Measurements from ENCODE around the gene COL16A1.

The COL16A1 gene

DNA sequence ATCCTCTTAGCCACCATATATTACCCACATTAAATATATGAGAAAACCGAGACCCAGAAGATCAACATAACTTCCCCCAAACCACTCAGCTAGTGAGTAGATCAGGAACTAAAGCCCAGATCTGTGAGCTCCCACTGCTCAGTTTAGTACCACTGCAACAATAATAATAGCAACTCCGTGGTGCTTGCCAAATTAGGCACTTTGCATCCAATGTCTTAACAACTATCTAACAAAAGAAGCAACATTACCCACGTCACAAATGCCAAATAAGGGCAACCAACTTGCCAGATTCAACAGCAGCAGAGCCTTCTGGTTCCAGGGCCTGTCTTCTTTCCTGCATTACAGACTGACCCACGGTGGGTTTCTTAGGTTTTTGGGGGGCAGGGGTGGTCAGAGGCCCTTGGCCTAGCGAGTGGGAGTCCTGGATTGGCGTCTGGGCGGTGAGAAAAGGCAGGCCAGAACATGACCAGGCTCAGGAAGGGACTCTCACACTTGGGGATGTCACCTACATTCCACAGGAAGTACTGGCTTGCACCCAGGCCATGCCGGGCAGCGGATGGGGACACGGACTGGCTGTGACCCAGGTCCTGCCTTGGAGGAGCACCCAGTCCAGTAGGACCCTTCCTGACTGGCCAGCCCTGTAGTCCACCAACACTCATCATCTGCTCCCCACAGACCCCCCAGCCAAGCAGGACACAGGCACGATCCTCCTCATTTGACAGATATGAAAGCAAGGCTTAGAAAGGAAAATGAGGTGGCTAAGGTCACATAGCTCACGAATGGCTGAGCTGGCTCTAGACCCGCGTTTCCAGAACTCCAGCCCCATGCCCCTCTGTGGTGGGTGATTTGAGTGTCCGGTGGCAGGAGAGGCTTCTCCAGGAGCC is 81.7 kb downstream of the COL16A1 start:
- no peak for DNase-seq

DNA sequence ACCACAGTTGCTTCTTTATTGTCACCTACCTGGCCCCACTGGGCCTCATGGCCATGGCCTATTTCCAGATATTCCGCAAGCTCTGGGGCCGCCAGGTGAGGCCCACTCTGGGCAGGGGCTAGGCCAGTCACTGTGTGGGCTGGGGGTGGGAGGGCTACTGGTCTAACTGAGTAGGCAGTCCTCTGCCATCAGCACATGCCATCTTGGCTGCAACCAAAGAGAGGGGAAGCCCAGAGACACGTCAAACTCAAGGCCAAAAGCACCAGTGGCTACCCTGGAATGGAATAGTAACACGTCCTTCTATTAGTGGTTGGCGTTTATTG is 82.4 kb downstream of the COL16A1 start:
- no peak for DNase-seq

DNA sequence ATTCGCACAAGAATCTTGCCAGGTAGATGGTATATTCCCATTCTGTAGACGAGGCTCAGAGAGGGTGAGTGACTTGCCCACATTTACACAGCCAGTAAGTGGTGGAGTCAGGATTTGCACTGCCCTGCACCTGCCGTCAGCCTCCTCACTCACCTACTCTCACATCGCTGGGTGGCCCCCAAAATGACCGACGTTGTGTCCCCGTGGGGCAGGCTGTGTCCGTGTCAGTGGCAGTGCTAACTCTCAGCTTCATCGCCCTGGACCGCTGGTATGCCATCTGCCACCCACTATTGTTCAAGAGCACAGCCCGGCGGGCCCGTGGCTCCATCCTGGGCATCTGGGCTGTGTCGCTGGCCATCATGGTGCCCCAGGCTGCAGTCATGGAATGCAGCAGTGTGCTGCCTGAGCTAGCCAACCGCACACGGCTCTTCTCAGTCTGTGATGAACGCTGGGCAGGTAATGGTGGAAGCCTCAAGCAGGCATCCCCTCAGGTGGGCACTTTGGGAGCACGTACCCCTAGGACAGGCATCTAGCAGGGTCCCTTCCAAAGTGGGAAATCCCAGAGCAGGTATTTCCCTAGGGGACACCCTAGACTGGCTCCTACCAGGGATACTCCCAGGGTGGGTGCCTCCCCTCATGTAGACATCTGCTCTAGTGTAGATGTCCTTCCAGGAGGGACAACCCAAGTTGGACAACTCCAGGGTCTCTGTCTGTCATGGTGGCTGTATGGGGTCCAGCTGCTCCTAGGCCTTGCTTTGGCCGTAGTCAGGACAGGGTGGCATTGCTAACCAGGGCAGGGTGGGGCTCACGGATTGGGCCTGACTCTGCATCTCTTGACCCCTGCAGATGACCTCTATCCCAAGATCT is 83.0 kb downstream of the COL16A1 start:
- no peak for DNase-seq

DNA sequence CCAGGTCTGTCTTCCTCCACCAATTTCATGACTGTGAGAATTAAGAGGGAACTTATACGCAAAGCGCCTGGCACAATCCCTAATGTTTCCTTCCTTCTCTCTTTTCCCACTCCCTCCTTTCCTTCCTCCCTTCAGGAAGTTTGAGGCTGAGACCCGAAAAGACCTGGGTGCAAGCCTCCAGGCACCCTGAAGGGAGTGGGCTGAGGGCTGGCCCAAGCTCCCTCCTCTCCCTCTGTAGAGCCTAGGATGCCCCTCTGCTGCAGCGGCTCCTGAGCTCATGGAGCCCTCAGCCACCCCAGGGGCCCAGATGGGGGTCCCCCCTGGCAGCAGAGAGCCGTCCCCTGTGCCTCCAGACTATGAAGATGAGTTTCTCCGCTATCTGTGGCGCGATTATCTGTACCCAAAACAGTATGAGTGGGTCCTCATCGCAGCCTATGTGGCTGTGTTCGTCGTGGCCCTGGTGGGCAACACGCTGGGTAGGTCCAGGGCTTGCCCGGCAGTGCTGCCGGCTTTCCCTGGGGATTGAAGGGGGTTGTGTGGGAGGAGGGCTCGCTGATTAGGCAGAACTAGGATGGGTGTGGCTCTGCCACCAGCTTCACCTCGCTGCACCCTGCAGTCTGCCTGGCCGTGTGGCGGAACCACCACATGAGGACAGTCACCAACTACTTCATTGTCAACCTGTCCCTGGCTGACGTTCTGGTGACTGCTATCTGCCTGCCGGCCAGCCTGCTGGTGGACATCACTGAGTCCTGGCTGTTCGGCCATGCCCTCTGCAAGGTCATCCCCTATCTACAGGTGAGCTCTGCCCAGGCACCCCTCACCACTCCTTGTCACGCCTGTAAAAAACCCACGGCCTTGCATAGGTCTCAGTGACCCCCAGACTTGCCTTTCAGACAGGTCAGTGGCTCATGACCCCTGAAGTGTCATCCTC is 84.6 kb downstream of the COL16A1 start:
- DNase-seq = no peak

DNA sequence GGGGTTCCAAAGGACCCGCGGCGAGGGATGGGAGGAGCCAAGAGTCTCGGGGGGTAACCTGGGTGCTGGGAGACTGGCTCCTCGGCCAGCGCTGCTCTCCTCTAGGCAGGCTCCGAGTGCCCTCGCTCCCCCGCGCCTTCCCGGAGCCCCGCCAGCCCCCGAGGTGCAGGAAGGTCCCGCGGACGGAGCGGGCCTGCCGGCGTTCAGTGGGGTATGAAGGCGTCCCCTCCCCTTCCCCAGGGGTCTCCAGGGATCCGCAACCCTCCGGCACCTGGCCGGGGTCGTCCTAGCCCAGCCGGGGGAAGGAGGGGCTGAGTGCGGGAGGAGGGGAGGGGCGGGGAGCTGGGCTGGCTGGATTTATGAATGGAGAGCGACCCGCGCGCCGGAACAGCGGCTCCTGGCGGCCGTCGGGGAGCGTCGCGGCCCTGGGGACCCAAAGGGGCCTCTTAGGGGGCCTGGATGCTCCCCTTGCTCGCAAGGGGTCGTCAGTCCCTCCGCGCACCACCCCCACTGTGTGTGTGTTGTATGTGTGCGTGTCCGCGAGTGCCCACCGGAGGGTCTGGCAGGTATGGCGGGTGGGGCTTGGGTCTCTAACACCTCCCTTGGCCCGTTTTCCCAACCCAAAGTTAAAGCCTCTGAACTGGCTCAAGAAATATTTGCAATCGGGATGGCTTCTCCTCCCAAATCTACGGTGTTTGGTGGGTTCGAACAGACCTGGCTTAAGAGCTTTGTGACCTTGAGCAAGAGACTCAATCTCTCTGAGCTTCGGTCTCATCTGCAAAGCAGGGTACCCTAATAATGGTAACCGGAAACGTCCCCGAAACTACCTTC is 85.7 kb downstream of the COL16A1 start:
- DNase-seq = peak in 4 of 5 experiments; percentile 7 to 45 (median 31)

DNA sequence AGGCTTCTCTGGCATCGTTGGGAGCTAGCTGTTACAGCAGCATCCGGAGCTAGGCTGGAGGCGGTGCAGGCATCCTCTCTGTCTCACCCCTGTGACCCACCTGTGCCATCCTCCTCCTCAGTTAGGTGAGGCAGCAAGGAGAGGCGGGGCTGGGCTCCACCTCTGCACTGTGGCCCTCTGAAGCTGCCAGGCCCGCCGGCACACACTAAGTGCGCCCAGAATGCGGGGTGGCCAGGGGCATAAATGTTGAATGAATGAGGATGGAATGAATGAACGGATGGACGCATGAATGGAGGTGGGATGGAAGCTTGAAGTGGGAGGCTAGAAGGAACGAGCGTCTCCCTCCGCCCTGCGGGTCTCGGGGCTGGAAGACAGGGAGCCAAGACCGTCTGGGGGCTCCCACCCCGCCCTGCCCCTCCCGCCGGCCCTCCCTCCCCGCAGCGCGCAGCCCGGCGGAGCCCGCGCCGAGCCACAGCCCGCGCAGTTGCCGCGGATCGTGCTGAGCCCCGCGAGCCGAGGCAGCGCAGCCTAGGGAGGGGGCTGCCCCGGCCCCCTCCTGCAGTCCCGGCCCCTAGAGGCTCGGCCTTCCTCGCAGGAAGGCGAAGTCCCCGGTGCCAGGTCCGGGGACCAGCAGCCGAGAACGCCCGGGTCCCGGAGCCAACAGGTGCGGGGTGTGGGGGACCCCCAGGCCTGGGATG is 86.5 kb downstream of the COL16A1 start, which contains the start of gene HCRTR1:
TSS of gene HCRTR1 (plus strand) at position 472 of the 698 bp plus-strand sequence. CDS start 1,504 bp downstream, outside the sequence.
- no peak for DNase-seq

DNA sequence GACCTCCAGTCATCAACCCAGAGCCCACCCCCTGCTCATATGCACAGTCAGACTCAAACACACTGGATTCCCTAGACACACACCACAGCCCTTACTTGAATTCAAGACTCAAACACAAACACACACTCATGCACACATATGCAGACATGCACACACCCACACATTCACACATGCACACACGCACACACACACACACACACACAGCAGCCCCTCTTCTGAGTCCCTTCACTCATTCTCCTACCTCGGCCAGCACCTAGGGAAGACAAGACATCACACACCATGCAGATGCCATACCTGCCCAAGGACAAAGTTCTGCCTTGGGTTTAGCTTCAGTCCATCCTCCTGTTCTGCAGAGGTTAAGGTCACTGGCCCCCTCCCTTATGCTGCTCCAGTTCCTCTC is 87.9 kb downstream of the COL16A1 start:
- no peak for DNase-seq

DNA sequence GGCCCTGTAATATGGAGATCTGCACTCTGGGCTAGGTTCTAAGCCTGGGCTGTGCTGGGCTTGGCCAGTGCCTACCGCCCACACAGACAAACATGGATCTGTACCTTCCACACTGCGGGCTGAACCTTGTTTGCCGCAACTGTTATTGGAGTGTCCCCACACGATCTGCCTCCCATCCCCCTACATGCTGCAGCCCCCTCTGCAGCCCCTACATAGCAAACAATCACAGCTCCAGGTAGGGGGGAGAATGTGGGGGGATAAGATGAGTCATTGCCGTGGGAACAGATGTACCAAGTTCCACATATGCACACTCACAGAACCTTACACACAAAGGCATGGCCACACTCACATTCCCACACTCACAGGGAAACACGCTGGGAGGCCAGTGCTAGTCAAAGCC is 88.4 kb downstream of the COL16A1 start:
- no peak for DNase-seq

DNA sequence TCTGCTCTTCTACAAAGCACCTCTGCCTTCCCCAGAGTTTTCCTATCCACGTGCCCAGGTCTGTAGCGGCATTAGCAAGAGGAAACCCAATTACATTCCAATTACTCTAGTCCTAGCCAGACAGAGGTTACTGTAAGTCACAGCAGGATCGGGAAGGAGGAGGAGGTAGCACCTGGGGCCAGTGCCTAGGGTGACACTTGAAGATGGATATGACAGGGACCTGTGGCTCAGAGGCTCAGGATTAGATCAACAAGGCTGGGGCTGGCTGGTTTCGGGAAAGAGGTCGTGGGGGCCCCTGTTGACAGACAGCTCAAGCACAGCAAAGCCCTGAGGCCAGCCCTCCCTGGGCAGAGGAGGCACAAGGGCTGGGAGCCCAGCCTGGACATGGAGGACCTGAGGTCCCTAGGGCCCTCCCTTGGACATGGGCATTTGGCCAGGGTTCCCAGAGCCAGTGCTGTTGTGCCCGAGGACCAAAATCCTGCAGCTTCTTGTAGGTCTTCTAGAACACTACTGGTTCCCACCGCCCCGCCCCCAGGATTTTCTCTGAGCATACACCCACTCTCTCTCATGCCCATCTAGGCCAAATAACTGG is 89.3 kb downstream of the COL16A1 start:
- no peak for DNase-seq

DNA sequence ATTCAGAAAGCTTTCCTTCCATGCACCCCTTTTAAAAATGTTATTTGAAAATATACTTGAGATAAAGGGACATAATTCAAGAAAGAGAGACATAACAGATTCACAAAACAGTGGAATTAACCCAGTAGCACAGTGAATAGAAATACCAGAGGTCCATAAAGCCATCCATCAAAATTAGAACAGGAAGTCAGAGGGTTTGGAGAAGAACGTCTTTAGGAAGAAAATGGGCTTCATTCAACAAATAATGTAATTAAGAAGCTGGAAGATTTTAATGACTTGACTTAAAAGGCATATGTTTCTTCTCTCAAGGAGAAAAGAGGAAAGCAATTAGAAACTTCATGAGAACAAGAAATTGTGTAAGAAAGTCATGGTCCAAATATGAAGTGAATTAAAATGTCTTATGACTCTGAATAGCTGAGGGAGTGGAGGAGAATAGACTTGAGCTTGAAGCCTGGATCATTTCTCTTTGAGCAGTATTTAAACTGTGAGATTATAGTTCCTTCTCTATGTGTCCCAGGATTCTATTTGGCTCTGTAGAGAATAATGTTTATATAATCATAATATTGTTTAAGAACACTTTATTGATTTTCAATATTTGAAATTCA is 94.2 kb downstream of the COL16A1 start:
- no peak for DNase-seq

DNA sequence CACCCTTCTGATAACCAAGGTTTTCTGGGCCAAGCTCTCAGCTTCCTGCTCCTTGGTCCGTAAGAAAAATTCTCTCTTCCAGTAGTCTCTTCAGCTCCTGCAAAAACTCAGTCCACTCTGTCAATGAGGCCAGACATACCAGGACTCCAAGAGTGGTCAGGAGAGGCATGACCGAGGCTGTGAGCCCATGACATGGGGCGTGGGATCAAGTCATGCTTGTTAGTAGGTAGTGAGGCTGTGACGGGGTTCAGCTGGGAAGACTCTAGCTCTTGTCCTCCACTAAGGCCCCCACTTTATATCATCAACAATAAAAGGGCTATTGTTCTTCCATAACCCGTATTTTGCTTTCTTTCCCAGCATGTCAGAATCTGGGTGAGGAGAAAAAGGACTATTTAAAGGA is 96.5 kb downstream of the COL16A1 start:
- DNase-seq = no peak

DNA sequence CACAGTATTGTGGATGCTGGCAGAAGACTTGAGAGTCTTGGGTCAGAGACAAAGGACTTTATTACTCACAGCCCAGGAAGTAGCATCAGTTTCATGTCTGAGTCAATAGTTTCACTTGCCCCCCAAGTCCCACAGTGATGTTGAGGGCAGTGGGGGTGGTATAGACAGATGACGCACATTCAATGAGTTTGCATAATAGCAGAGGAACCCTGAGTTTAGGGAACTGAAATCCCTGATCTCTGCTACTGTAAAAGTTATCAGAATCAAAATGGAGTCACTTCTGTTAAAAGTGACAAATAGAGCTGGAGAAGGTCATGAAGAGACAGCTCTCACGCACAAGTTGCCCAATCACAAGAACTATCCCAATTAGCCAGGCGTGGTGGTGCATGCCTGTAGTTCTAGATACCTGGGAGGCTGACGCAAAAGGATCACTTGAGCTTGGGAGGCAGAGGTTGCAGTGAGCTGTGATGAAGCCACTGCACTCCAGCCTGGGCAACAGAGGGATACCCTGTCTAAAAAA is 97.8 kb downstream of the COL16A1 start:
- DNase-seq = peak in 1 of 5 experiments; percentile 56

Data from T-helper 2 cell (primary cell).